K562 (cell line): ENCODE data around the gene SPAG17. TPM values are rescaled to one million over a fixed set of nuclear protein-coding genes. Genes with fewer than 3 reads are reported as not detected.

Experiments used
- ELF1 ChIP-seq: fragments of 200-800 bp; sonication (Bioruptor generic); IDR thresholded peaks from 2 replicates; pipeline ENCODE4 v1.6.1; 2016; ENCODE audit warnings: missing genetic modification characterization, missing compliant biosample characterization
- EZH2 ChIP-seq: IDR thresholded peaks from 2 replicates; pipeline ENCODE4 v1.6.1; 2012; ENCODE audit warnings: low read depth, mild to moderate bottlenecking, inconsistent platforms, low read length, borderline replicate concordance
- NFIC ChIP-seq: fragments of 450-650 bp; IDR thresholded peaks from 2 replicates; pipeline ENCODE4 v1.6.1; 2017; ENCODE audit warnings: mild to moderate bottlenecking, inconsistent platforms
- RBFOX2 ChIP-seq: fragments of 200-400 bp; formaldehyde crosslinking; IDR thresholded peaks from 2 replicates; pipeline ENCODE4 v1.6.1; 2017; ENCODE audit warnings: low read depth, mild to moderate bottlenecking, low read length, moderate library complexity
- ZNF143 ChIP-seq: sonication (generic); formaldehyde crosslinking; IDR thresholded peaks from 2 replicates; pipeline ENCODE4 v1.9.0; 2022; ENCODE audit warnings: mild to moderate bottlenecking, missing genetic modification reagents
- ZNF41 ChIP-seq: fragments of 250-450 bp; sonication (Bioruptor Pico); conservative IDR thresholded peaks from 2 replicates; pipeline ENCODE4 v1.4.0; 2020; ENCODE audit warnings: mild to moderate bottlenecking
- polyA plus RNA-seq, 8 experiments: library from polyadenylated mRNA; depleted of rRNA in 4 of 8; stranded (reverse) in 5 of 8; unstranded in 3 of 8; fragments of >200 nt; fragmentation: Nextera tagmentation in 2 of 8; fragmentation: Illumina TruSeq in 1 of 8; extraction: Ambion mirVana in 2 of 8; extraction: Trizol in 1 of 8; gene quantifications; 2 replicates each; pipeline versions ENCODE4 v1.2.1 to v1.2.3, GENCODE V29; 2011 to 2014; ENCODE audit warnings: inconsistent platforms in 1 of 8, missing spikeins in 1 of 8
- total RNA-seq, 7 experiments: library from RNA; depleted of rRNA in 6 of 7; stranded (reverse); fragments of >200 nt in 6 of 7; fragmentation: Illumina TruSeq in 2 of 7; extraction: Trizol in 2 of 7; gene quantifications; 2 replicates each; pipeline versions ENCODE4 v1.2.1 to v1.2.3, GENCODE V29; 2011 to 2021; ENCODE audit warnings: low replicate concordance in 1 of 7
- TF ChIP-seq, protein P1 (sequence below): fragments of 450-650 bp; IDR thresholded peaks from 2 replicates; pipeline ENCODE4 v1.6.1; 2016; ENCODE audit warnings: low read depth
- TF ChIP-seq, protein P2 (sequence below): fragments of 450-650 bp; IDR thresholded peaks from 2 replicates; pipeline ENCODE4 v1.6.1; 2016; ENCODE audit warnings: mild to moderate bottlenecking, moderate library complexity

SPAG17 gene
- total and polyA plus RNA-seq, 9 of the 15 experiments (the other 6 are each of a cell fraction or from before 2014, with no cell fraction given): 0.07 to 2.1 (median 1.5) TPM

DNA sequence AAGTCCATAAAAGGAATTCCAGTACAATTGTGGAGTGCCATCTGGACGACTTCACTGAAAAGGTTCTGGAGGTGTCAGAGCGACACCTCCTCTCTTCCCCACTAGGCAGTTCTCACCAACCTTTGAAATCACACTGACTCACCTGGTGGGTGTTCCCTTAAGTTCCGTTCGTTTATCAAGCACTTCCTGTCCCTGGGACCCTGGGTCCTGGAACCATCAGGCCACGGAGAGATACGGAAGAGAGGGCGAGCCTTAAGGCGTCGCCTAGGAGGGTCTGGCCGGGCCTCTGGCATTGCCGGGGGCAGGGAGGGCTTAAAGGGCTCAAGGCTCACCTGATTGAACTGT lies 317 bp downstream of the SPAG17 start (continued):
- no peak for TF ChIP-seq ZNF41
- TF ChIP-seq RBFOX2: no peak
- no peak for TF ChIP-seq ZNF143
- TF ChIP-seq ELF1 (tag): peak; percentile 46; the same call in 1 of the 2 replicates
- TF ChIP-seq, protein P1, sequence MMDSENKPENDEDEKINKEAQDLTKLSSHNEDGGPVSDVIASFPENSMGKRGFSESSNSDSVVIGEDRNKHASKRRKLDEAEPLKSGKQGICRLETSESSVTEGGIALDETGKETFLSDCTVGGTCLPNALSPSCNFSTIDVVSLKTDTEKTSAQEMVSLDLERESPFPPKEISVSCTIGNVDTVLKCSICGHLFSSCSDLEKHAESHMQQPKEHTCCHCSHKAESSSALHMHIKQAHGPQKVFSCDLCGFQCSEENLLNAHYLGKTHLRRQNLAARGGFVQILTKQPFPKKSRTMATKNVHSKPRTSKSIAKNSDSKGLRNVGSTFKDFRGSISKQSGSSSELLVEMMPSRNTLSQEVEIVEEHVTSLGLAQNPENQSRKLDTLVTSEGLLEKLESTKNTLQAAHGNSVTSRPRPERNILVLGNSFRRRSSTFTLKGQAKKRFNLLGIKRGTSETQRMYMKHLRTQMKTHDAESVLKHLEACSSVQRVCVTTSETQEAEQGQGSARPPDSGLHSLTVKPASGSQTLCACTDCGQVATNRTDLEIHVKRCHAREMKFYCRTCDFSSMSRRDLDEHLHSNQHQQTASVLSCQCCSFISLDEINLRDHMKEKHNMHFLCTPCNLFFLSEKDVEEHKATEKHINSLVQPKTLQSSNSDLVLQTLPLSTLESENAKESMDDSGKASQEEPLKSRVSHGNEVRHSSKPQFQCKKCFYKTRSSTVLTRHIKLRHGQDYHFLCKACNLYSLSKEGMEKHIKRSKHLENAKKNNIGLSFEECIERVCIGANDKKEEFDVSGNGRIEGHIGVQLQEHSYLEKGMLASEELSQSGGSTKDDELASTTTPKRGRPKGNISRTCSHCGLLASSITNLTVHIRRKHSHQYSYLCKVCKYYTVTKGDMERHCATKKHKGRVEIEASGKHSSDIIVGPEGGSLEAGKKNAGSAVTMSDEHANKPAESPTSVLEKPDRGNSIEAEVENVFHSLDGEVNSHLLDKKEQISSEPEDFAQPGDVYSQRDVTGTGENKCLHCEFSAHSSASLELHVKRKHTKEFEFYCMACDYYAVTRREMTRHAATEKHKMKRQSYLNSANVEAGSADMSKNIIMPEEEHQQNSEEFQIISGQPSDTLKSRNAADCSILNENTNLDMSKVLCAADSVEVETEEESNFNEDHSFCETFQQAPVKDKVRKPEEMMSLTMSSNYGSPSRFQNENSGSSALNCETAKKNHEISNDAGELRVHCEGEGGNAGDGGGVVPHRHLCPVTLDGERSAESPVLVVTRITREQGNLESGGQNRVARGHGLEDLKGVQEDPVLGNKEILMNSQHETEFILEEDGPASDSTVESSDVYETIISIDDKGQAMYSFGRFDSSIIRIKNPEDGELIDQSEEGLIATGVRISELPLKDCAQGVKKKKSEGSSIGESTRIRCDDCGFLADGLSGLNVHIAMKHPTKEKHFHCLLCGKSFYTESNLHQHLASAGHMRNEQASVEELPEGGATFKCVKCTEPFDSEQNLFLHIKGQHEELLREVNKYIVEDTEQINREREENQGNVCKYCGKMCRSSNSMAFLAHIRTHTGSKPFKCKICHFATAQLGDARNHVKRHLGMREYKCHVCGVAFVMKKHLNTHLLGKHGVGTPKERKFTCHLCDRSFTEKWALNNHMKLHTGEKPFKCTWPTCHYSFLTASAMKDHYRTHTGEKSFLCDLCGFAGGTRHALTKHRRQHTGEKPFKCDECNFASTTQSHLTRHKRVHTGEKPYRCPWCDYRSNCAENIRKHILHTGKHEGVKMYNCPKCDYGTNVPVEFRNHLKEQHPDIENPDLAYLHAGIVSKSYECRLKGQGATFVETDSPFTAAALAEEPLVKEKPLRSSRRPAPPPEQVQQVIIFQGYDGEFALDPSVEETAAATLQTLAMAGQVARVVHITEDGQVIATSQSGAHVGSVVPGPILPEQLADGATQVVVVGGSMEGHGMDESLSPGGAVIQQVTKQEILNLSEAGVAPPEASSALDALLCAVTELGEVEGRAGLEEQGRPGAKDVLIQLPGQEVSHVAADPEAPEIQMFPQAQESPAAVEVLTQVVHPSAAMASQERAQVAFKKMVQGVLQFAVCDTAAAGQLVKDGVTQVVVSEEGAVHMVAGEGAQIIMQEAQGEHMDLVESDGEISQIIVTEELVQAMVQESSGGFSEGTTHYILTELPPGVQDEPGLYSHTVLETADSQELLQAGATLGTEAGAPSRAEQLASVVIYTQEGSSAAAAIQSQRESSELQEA: no peak
- TF ChIP-seq, protein P2, sequence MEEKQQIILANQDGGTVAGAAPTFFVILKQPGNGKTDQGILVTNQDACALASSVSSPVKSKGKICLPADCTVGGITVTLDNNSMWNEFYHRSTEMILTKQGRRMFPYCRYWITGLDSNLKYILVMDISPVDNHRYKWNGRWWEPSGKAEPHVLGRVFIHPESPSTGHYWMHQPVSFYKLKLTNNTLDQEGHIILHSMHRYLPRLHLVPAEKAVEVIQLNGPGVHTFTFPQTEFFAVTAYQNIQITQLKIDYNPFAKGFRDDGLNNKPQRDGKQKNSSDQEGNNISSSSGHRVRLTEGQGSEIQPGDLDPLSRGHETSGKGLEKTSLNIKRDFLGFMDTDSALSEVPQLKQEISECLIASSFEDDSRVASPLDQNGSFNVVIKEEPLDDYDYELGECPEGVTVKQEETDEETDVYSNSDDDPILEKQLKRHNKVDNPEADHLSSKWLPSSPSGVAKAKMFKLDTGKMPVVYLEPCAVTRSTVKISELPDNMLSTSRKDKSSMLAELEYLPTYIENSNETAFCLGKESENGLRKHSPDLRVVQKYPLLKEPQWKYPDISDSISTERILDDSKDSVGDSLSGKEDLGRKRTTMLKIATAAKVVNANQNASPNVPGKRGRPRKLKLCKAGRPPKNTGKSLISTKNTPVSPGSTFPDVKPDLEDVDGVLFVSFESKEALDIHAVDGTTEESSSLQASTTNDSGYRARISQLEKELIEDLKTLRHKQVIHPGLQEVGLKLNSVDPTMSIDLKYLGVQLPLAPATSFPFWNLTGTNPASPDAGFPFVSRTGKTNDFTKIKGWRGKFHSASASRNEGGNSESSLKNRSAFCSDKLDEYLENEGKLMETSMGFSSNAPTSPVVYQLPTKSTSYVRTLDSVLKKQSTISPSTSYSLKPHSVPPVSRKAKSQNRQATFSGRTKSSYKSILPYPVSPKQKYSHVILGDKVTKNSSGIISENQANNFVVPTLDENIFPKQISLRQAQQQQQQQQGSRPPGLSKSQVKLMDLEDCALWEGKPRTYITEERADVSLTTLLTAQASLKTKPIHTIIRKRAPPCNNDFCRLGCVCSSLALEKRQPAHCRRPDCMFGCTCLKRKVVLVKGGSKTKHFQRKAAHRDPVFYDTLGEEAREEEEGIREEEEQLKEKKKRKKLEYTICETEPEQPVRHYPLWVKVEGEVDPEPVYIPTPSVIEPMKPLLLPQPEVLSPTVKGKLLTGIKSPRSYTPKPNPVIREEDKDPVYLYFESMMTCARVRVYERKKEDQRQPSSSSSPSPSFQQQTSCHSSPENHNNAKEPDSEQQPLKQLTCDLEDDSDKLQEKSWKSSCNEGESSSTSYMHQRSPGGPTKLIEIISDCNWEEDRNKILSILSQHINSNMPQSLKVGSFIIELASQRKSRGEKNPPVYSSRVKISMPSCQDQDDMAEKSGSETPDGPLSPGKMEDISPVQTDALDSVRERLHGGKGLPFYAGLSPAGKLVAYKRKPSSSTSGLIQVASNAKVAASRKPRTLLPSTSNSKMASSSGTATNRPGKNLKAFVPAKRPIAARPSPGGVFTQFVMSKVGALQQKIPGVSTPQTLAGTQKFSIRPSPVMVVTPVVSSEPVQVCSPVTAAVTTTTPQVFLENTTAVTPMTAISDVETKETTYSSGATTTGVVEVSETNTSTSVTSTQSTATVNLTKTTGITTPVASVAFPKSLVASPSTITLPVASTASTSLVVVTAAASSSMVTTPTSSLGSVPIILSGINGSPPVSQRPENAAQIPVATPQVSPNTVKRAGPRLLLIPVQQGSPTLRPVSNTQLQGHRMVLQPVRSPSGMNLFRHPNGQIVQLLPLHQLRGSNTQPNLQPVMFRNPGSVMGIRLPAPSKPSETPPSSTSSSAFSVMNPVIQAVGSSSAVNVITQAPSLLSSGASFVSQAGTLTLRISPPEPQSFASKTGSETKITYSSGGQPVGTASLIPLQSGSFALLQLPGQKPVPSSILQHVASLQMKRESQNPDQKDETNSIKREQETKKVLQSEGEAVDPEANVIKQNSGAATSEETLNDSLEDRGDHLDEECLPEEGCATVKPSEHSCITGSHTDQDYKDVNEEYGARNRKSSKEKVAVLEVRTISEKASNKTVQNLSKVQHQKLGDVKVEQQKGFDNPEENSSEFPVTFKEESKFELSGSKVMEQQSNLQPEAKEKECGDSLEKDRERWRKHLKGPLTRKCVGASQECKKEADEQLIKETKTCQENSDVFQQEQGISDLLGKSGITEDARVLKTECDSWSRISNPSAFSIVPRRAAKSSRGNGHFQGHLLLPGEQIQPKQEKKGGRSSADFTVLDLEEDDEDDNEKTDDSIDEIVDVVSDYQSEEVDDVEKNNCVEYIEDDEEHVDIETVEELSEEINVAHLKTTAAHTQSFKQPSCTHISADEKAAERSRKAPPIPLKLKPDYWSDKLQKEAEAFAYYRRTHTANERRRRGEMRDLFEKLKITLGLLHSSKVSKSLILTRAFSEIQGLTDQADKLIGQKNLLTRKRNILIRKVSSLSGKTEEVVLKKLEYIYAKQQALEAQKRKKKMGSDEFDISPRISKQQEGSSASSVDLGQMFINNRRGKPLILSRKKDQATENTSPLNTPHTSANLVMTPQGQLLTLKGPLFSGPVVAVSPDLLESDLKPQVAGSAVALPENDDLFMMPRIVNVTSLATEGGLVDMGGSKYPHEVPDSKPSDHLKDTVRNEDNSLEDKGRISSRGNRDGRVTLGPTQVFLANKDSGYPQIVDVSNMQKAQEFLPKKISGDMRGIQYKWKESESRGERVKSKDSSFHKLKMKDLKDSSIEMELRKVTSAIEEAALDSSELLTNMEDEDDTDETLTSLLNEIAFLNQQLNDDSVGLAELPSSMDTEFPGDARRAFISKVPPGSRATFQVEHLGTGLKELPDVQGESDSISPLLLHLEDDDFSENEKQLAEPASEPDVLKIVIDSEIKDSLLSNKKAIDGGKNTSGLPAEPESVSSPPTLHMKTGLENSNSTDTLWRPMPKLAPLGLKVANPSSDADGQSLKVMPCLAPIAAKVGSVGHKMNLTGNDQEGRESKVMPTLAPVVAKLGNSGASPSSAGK: peak; percentile 48
- no peak for TF ChIP-seq NFIC
- TF ChIP-seq EZH2: no peak
